ENCODE data around the gene PHF14. TPM values are rescaled to one million over a fixed set of nuclear protein-coding genes. Genes with fewer than 3 reads are reported as not detected.

Gene PHF14
- total and polyA plus RNA-seq, 2 experiments from 2014 or later: 72.0 to 87.9 TPM

GRCh38 chr7:11078247-11078834 lies 104.7 kb downstream of the PHF14 start:
- Histone ChIP-seq H3K4me2 (peak overlapping the region; percentile 50; the same call in 1 of the 2 replicates), H3K27ac (ENCODE audit: low read depth) (0 out of 2 replicates have a peak overlapping the region, but pooled peaks have one; percentile 17), H3F3A (replicated peaks; ENCODE audit: low read depth) (no peaks in the 10 kb centered on the region), H3K4me3 (no peak overlapping the region), H4K20me1 (replicated peaks; ENCODE audit: insufficient read depth) (no peaks in the 10 kb centered on the region), H2AFZ (no peak overlapping the region), H3K79me2 (replicated peaks; ENCODE audit: insufficient read depth) (no peaks in the 10 kb centered on the region), H3K9me2 (ENCODE audit: insufficient read depth) (no peaks in the 10 kb centered on the region), H3K4me1 (ENCODE audit: insufficient read depth) (peaks cover 10% of the 10 kb centered on the region), H3K36me3 (ENCODE audit: insufficient read depth) (no peaks in the 10 kb centered on the region; the same call in 1 of the 2 replicates), H3K27me3 (ENCODE audit: insufficient read depth) (no peaks in the 10 kb centered on the region)
- H3K27me3 Mint-ChIP-seq (ENCODE audit: insufficient read depth, low read depth, poor library complexity): peaks cover 3% of the 10 kb centered on the region
- H3K4me3 Mint-ChIP-seq: no peak overlapping the region
- peaks cover 19% of the 10 kb centered on the region for H3K9me3 Mint-ChIP-seq
- peaks cover 8% of the 10 kb centered on the region for H3K4me1 Mint-ChIP-seq
- ATAC-seq (no peak), DNase-seq (ENCODE audit: low spot score) (no peak)
- H3K27ac Mint-ChIP-seq: peak overlapping the region; percentile 72
- TF ChIP-seq JUNB (IDR thresholded peaks at IDR 0.05; ENCODE audit: unreplicated experiment): no peak
- TF ChIP-seq ZNF462 (CRISPR knock-in tag; IDR thresholded peaks at IDR 0.05): no peak
- no peak for TF ChIP-seq ZNF331 (CRISPR knock-in tag; IDR thresholded peaks at IDR 0.05; ENCODE audit: low read depth)
- TF ChIP-seq CTCF (conservative IDR thresholded peaks at IDR 0.05; ENCODE audit: low read depth in 2 of 2): no peak
- TF ChIP-seq STAT1 (IDR thresholded peaks at IDR 0.05; ENCODE audit: unreplicated experiment): no peak
- no peak for TF ChIP-seq ETS1 (IDR thresholded peaks at IDR 0.05)
- no peak for TF ChIP-seq POLR2AphosphoS5 (IDR thresholded peaks at IDR 0.05; ENCODE audit: low read depth)
- no peak for TF ChIP-seq CREB1 (CRISPR knock-in tag; IDR thresholded peaks at IDR 0.05; ENCODE audit: low read depth)
- no peak for TF ChIP-seq ZNF114 (CRISPR knock-in tag; IDR thresholded peaks at IDR 0.05)
- no peak for TF ChIP-seq REST (IDR thresholded peaks at IDR 0.05; ENCODE audit: unreplicated experiment)
- TF ChIP-seq EZH2phosphoT487 (IDR thresholded peaks at IDR 0.05; ENCODE audit: unreplicated experiment): no peak
- TF ChIP-seq EZH2 (IDR thresholded peaks at IDR 0.05; ENCODE audit: low read depth, unreplicated experiment): no peak
- no peak for TF ChIP-seq NANOG (IDR thresholded peaks at IDR 0.05; ENCODE audit: borderline replicate concordance)
- H3K36me3 Mint-ChIP-seq (ENCODE audit: low read depth): peaks cover 35% of the 10 kb centered on the region
